A673 (cell line): ENCODE measurements around the gene CDT1. TPM values are rescaled to one million over a fixed set of nuclear protein-coding genes. Genes with fewer than 3 reads are reported as not detected.

Experiments
- BruUV-seq: library from RNA; stranded (reverse); fragments of 400-500 nt; replicated peaks from 2 replicates; lab custom pipeline; 2021; lab: Mats Ljungman, UMichigan
- CTCF ChIA-PET: fragments of 300-600 bp; sonication (Branson Sonifier 250); formaldehyde crosslinking; loops from one replicate; lab custom pipeline; 2022; ENCODE audit warnings: antibody characterized with exemption; lab: Charles Lee
- POLR2A ChIA-PET: fragments of 300-600 bp; sonication (Branson Sonifier 250); formaldehyde crosslinking; loops from one replicate; lab custom pipeline; 2022; ENCODE audit warnings: antibody characterized with exemption; ENCODE audit not compliant: low non-redundant PET; lab: Charles Lee
- DNase-seq: peaks from one replicate; pipeline ENCODE4 v3.0.0-alpha.2; 2015; ENCODE audit warnings: low spot score
- H3K27ac ChIP-seq: fragments of 200-600 bp; sonication (generic); 2 replicates; pipeline ENCODE4 v1.5.1; 2016; ENCODE audit warnings: mixed run types, low read depth, mild to moderate bottlenecking, mixed read lengths, antibody characterized with exemption, low read length; ENCODE audit not compliant: poor library complexity, severe bottlenecking
- H3K27me3 ChIP-seq: fragments of 200-600 bp; sonication (generic); replicated peaks from 2 replicates; pipeline ENCODE4 v1.6.1; 2017; ENCODE audit warnings: mixed run types, low read depth, mild to moderate bottlenecking, mixed read lengths, antibody characterized with exemption, low read length; ENCODE audit not compliant: insufficient read depth, poor library complexity
- H3K36me3 ChIP-seq: fragments of 200-600 bp; sonication (generic); 2 replicates; pipeline ENCODE4 v1.6.1; 2016; ENCODE audit warnings: mixed run types, mild to moderate bottlenecking, mixed read lengths, antibody characterized with exemption, low read length; ENCODE audit not compliant: insufficient read depth, poor library complexity, severe bottlenecking
- H3K4me1 ChIP-seq: fragments of 200-600 bp; sonication (generic); 2 replicates; pipeline ENCODE4 v1.6.1; 2017; ENCODE audit warnings: mixed run types, mild to moderate bottlenecking, mixed read lengths, antibody characterized with exemption, low read length; ENCODE audit not compliant: insufficient read depth, poor library complexity, severe bottlenecking
- H3K4me3 ChIP-seq: fragments of 200-600 bp; sonication (generic); 2 replicates; pipeline ENCODE4 v1.5.1; 2016; ENCODE audit warnings: low read depth, mixed run types, mild to moderate bottlenecking, mixed read lengths, low read length; ENCODE audit not compliant: poor library complexity, severe bottlenecking
- H3K9me3 ChIP-seq: fragments of 200-600 bp; sonication (generic); 2 replicates; pipeline ENCODE4 v1.6.1; 2016; ENCODE audit warnings: mixed run types, low read depth, mild to moderate bottlenecking, mixed read lengths, antibody characterized with exemption, low read length; ENCODE audit not compliant: poor library complexity, severe bottlenecking
- CTCF ChIP-seq: fragments of 300-800, 200-600 bp; sonication (generic); conservative IDR thresholded peaks from 2 replicates; pipeline ENCODE4 v1.5.1; 2017; ENCODE audit warnings: low read depth, mild to moderate bottlenecking, antibody characterized with exemption, low read length, moderate library complexity, mixed read lengths
- EZH2 ChIP-seq: fragments of 200-600 bp; sonication (generic); IDR thresholded peaks from 2 replicates; pipeline ENCODE4 v1.6.1; 2017; ENCODE audit warnings: borderline replicate concordance, low read depth, mild to moderate bottlenecking, mixed read lengths, antibody characterized with exemption, low read length; ENCODE audit not compliant: poor library complexity, severe bottlenecking
- intact Hi-C: fragments of 100-400 bp; cut with micrococcal nuclease; formaldehyde crosslinking; loops from one replicate; pipeline ENCODE4 v1.10.0; 2022; ENCODE audit not compliant: unreplicated experiment
- total RNA-seq: library from RNA; stranded (reverse); gene quantifications from 2 replicates; pipeline ENCODE4 v1.2.3, GENCODE V29; 2021

The CDT1 gene
- total RNA-seq, 1 experiment from 2014 or later, result 103 TPM

DNA sequence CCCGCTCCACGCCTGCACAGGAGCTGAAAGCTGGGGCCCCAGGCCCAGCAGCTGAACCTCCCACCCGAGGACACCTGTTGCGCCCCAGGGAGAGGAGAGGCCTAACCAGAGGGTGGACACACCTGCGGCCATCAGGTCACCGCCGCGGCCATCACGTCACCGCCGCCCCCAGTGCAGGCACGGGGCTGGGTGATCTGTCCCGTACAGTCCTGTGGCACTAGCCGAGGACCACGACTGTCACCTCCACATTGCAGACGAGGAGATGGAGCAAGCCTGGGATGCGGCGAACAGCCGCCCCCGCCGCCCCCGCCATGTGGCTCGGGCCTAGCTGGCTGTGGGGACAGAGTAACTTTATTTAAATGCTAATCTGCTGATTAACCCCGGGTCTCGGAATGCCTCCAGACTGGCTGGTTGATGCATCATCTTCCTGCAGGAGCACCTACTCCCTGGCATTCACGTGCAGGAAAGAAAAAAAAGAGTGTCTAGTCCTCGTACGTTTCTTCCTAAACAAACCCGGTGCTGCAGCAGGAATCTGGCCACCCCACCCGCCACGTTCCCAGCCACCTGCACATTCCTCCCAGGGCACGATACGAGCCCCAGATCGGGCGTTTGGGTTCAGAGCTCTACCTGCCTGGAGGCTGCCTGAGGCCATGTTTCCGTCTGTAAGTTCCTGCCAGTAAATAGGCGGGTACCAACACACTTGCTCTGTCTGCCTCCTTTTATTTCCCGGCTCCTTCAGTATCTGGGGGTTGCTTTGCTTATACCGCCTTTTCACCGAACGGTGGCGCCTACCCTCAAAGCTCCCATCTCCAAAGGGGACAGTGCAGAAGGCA lies 48.5 kb upstream of the CDT1 start:
- intact Hi-C loops, result loop anchor here (10.0 kb wide), 1 partner anchor 460 kb away; the partner anchor contains the start of gene ZNF778
- BruUV-seq, result no TSS peak
- TF ChIP-seq CTCF (peak; percentile 64), EZH2 (no peak)
- ChIA-PET CTCF (interaction anchor here (0.5 to 1.4 kb wide), 3 partner anchors 16 to 270 kb away, joined by 3 to 9 read pairs (median 3); no protein-coding TSS in a partner anchor), POLR2A (no interaction called here)
- Histone ChIP-seq H3K9me3 (no peaks in the 10 kb centered on the region), H3K36me3 (no peaks in the 10 kb centered on the region), H3K27ac (no peak overlapping the region), H3K27me3 (no peaks in the 10 kb centered on the region), H3K4me3 (no peak overlapping the region), H3K4me1 (no peaks in the 10 kb centered on the region)
- DNase-seq, result peak; percentile 56

DNA sequence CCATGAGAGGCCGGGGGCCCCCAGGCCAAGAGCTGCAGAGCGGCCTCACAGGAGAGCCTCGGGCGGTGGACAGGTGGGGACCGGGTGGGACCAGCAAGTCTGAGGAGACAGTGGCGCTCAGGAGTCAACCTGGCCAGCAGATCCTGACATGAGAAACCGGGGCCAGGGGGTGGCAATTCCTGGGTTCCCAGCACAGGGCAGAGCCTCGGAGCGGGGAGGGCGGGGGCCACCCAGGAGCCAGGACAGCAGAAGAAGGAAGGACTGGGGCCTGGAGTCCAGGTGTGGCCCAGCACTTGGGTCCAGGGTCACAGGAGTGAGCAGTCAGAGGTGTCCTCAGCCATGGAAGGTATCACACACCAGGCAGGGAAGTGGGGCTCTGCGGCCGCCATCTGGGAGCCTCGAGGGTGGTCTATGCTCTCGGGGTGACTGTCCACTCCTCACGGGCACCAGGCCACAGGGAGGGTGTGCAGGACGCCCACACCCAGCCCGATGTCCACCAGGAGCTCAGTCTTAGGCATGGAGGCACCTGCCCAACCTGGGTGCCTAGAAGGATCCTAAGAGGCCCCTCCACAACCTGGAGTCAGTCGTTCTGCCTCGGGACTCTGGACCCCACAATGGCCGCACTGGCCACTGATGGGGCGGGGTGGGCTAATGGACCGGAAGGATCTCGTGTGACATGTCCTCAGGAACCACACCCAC lies 47.7 kb upstream of the CDT1 start:
- POLR2A ChIA-PET, result interaction anchor here (0.5 kb wide), 1 partner anchor 19 kb away, joined by 4 read pairs; no protein-coding TSS in a partner anchor

More for the DNA sequence above, 47.7 kb upstream of the CDT1 start:
- no peak overlapping the region for H3K4me3 ChIP-seq
- intact Hi-C loops, result loop anchor here (10.0 kb wide), 1 partner anchor 459 kb away; the partner anchor contains the start of gene ZNF778
- CTCF ChIA-PET, result interaction anchor here (1.1 to 1.4 kb wide), 2 partner anchors 15 to 19 kb away, joined by 3 to 9 read pairs; no protein-coding TSS in a partner anchor
- no peaks in the 10 kb centered on the region for H3K27me3 ChIP-seq
- H3K9me3 ChIP-seq, result no peaks in the 10 kb centered on the region
- DNase-seq, result no peak
- no peaks in the 10 kb centered on the region for H3K4me1 ChIP-seq
- TF ChIP-seq CTCF, result 0 out of 2 replicates have a peak, but pooled peaks have one; percentile 16
- TF ChIP-seq EZH2, result no peak
- no peak overlapping the region for H3K27ac ChIP-seq
- BruUV-seq, result no TSS peak
- H3K36me3 ChIP-seq, result no peaks in the 10 kb centered on the region
